ENCODE data around the gene HTRA1. TPM values are rescaled to one million over a fixed set of nuclear protein-coding genes. Genes with fewer than 3 reads are reported as not detected.
A peak's percentile ranks its signal among the peaks of the same experiment; 100 is the strongest.

Gene HTRA1
- total RNA-seq, 1 experiment from 2014 or later: not detected

GRCh38 chr10:122494833-122495232 lies 33.5 kb downstream of the HTRA1 start:
- no peak for DNase-seq (ENCODE audit: low spot score)

- peak; percentile 25 for DNase-seq (ENCODE audit: low spot score)
Measured at GRCh38 chr10:122495406-122496340, 34.3 kb downstream of the HTRA1 start.

GRCh38 chr10:122497241-122497640 lies 35.9 kb downstream of the HTRA1 start:
- no peak for DNase-seq (ENCODE audit: low spot score)

- no peak for DNase-seq (ENCODE audit: low spot score)
Measured at GRCh38 chr10:122498521-122498920, 37.2 kb downstream of the HTRA1 start.

GRCh38 chr10:122499012-122499411 lies 37.7 kb downstream of the HTRA1 start:
- DNase-seq (ENCODE audit: low spot score): no peak

- DNase-seq (ENCODE audit: low spot score): no peak
Measured at GRCh38 chr10:122499491-122499941, 38.2 kb downstream of the HTRA1 start.

- DNase-seq (ENCODE audit: low spot score): no peak
Measured at GRCh38 chr10:122500194-122500593, 38.8 kb downstream of the HTRA1 start.

GRCh38 chr10:122500726-122501125 lies 39.4 kb downstream of the HTRA1 start:
- no peak for DNase-seq (ENCODE audit: low spot score)

GRCh38 chr10:122503012-122503411 lies 41.7 kb downstream of the HTRA1 start:
- DNase-seq (ENCODE audit: low spot score): no peak

GRCh38 chr10:122503886-122504609 lies 42.7 kb downstream of the HTRA1 start:
- DNase-seq (ENCODE audit: low spot score): no peak

- DNase-seq (ENCODE audit: low spot score): no peak
Measured at GRCh38 chr10:122504610-122504950, 43.2 kb downstream of the HTRA1 start.

GRCh38 chr10:122505011-122505410 lies 43.7 kb downstream of the HTRA1 start:
- no peak for DNase-seq (ENCODE audit: low spot score)

- no peak for DNase-seq (ENCODE audit: low spot score)
Measured at GRCh38 chr10:122505885-122506645, 44.7 kb downstream of the HTRA1 start.

GRCh38 chr10:122507616-122508015 lies 46.3 kb downstream of the HTRA1 start:
- no peak for DNase-seq (ENCODE audit: low spot score)

- DNase-seq (ENCODE audit: low spot score): no peak
Measured at GRCh38 chr10:122508021-122508420, 46.7 kb downstream of the HTRA1 start.

GRCh38 chr10:122509323-122509722 lies 48.0 kb downstream of the HTRA1 start:
- DNase-seq (ENCODE audit: low spot score): no peak

- DNase-seq (ENCODE audit: low spot score): no peak
Measured at GRCh38 chr10:122510326-122510725, 49.0 kb downstream of the HTRA1 start.

GRCh38 chr10:122510736-122511135 lies 49.4 kb downstream of the HTRA1 start:
- DNase-seq (ENCODE audit: low spot score): no peak

- DNase-seq (ENCODE audit: low spot score): no peak
Measured at GRCh38 chr10:122513053-122513452, 51.7 kb downstream of the HTRA1 start.

- DNase-seq (ENCODE audit: low spot score): no peak
Measured at GRCh38 chr10:122514045-122514840, 52.9 kb downstream of the HTRA1 start.

- no peak for DNase-seq (ENCODE audit: low spot score)
Measured at GRCh38 chr10:122515022-122515424, 53.7 kb downstream of the HTRA1 start.
